ENCODE results near the gene PHAX.
"Not testable (repeated sequence)": the region's sequence is repeated elsewhere in the genome, so short reads cannot be mapped to it uniquely, and the experiment has no call there.

GRCh38 chr5:126671681-126672080, 70.9 kb downstream of the PHAX start:
- not testable (repeated sequence) for TF ChIP-seq JUND (IDR thresholded peaks at IDR 0.05); ZFX (IDR thresholded peaks at IDR 0.05); ZNF274 (IDR thresholded peaks at IDR 0.05; ENCODE audit: low read depth, low read length); SP1 (IDR thresholded peaks at IDR 0.05; ENCODE audit: low read depth); EZH2 (IDR thresholded peaks at IDR 0.05); RAD21 (IDR thresholded peaks at IDR 0.05; ENCODE audit: low read depth); POLR2AphosphoS5 (IDR thresholded peaks at IDR 0.05; ENCODE audit: low read depth, low read length); EZH2phosphoT487 (IDR thresholded peaks at IDR 0.05; ENCODE audit: borderline replicate concordance); POLR2A (IDR thresholded peaks at IDR 0.05; ENCODE audit: borderline replicate concordance, extremely low read depth, insufficient read depth, insufficient read length); SIN3A (IDR thresholded peaks at IDR 0.05; ENCODE audit: low read depth); CBX3 (IDR thresholded peaks at IDR 0.05; ENCODE audit: low read depth)
- TF ChIP-seq, protein P1, sequence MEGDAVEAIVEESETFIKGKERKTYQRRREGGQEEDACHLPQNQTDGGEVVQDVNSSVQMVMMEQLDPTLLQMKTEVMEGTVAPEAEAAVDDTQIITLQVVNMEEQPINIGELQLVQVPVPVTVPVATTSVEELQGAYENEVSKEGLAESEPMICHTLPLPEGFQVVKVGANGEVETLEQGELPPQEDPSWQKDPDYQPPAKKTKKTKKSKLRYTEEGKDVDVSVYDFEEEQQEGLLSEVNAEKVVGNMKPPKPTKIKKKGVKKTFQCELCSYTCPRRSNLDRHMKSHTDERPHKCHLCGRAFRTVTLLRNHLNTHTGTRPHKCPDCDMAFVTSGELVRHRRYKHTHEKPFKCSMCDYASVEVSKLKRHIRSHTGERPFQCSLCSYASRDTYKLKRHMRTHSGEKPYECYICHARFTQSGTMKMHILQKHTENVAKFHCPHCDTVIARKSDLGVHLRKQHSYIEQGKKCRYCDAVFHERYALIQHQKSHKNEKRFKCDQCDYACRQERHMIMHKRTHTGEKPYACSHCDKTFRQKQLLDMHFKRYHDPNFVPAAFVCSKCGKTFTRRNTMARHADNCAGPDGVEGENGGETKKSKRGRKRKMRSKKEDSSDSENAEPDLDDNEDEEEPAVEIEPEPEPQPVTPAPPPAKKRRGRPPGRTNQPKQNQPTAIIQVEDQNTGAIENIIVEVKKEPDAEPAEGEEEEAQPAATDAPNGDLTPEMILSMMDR (IDR thresholded peaks at IDR 0.05 in 2 of 3, conservative IDR thresholded peaks at IDR 0.05 in 1 of 3; ENCODE audit: borderline replicate concordance in 1 of 3, insufficient read depth in 1 of 3, low read depth in 2 of 3, low read length in 2 of 3), result not testable (repeated sequence)
- TF ChIP-seq, protein P2, sequence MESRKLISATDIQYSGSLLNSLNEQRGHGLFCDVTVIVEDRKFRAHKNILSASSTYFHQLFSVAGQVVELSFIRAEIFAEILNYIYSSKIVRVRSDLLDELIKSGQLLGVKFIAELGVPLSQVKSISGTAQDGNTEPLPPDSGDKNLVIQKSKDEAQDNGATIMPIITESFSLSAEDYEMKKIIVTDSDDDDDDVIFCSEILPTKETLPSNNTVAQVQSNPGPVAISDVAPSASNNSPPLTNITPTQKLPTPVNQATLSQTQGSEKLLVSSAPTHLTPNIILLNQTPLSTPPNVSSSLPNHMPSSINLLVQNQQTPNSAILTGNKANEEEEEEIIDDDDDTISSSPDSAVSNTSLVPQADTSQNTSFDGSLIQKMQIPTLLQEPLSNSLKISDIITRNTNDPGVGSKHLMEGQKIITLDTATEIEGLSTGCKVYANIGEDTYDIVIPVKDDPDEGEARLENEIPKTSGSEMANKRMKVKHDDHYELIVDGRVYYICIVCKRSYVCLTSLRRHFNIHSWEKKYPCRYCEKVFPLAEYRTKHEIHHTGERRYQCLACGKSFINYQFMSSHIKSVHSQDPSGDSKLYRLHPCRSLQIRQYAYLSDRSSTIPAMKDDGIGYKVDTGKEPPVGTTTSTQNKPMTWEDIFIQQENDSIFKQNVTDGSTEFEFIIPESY (IDR thresholded peaks at IDR 0.05; ENCODE audit: extremely low read depth, insufficient replicate concordance, low read length), result not testable (repeated sequence)
- TF ChIP-seq, protein P3, sequence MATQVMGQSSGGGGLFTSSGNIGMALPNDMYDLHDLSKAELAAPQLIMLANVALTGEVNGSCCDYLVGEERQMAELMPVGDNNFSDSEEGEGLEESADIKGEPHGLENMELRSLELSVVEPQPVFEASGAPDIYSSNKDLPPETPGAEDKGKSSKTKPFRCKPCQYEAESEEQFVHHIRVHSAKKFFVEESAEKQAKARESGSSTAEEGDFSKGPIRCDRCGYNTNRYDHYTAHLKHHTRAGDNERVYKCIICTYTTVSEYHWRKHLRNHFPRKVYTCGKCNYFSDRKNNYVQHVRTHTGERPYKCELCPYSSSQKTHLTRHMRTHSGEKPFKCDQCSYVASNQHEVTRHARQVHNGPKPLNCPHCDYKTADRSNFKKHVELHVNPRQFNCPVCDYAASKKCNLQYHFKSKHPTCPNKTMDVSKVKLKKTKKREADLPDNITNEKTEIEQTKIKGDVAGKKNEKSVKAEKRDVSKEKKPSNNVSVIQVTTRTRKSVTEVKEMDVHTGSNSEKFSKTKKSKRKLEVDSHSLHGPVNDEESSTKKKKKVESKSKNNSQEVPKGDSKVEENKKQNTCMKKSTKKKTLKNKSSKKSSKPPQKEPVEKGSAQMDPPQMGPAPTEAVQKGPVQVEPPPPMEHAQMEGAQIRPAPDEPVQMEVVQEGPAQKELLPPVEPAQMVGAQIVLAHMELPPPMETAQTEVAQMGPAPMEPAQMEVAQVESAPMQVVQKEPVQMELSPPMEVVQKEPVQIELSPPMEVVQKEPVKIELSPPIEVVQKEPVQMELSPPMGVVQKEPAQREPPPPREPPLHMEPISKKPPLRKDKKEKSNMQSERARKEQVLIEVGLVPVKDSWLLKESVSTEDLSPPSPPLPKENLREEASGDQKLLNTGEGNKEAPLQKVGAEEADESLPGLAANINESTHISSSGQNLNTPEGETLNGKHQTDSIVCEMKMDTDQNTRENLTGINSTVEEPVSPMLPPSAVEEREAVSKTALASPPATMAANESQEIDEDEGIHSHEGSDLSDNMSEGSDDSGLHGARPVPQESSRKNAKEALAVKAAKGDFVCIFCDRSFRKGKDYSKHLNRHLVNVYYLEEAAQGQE (IDR thresholded peaks at IDR 0.05; ENCODE audit: low read depth), result not testable (repeated sequence)
